K562 treated with DMSO at 1 percent for 12 hours (cell line): Measurements from ENCODE around the gene TMEM43. TPM values are rescaled to one million over a fixed set of nuclear protein-coding genes. Genes with fewer than 3 reads are reported as not detected.

Experiments
- total RNA-seq: library from RNA; unstranded; fragments of 300-600 nt; gene quantifications from 2 replicates; pipeline ENCODE4 v1.2.3, GENCODE V29; 2022; ENCODE audit not compliant: insufficient read depth

TMEM43 gene, protein sequence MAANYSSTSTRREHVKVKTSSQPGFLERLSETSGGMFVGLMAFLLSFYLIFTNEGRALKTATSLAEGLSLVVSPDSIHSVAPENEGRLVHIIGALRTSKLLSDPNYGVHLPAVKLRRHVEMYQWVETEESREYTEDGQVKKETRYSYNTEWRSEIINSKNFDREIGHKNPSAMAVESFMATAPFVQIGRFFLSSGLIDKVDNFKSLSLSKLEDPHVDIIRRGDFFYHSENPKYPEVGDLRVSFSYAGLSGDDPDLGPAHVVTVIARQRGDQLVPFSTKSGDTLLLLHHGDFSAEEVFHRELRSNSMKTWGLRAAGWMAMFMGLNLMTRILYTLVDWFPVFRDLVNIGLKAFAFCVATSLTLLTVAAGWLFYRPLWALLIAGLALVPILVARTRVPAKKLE
- 16.0 and 33.5 TPM in 2 replicates for total RNA-seq

GRCh38 chr3:14124615-14125192 lies at the start of gene TMEM43, which contains the start of gene CHCHD4:
Gene TMEM43, plus strand, starts transcription at chr3:14125052. Its CDS starts 142 bp downstream, at chr3:14125194.
Gene CHCHD4, minus strand, starts transcription at chr3:14124870. Its CDS starts 194 bp downstream, at chr3:14124676.

DNA sequence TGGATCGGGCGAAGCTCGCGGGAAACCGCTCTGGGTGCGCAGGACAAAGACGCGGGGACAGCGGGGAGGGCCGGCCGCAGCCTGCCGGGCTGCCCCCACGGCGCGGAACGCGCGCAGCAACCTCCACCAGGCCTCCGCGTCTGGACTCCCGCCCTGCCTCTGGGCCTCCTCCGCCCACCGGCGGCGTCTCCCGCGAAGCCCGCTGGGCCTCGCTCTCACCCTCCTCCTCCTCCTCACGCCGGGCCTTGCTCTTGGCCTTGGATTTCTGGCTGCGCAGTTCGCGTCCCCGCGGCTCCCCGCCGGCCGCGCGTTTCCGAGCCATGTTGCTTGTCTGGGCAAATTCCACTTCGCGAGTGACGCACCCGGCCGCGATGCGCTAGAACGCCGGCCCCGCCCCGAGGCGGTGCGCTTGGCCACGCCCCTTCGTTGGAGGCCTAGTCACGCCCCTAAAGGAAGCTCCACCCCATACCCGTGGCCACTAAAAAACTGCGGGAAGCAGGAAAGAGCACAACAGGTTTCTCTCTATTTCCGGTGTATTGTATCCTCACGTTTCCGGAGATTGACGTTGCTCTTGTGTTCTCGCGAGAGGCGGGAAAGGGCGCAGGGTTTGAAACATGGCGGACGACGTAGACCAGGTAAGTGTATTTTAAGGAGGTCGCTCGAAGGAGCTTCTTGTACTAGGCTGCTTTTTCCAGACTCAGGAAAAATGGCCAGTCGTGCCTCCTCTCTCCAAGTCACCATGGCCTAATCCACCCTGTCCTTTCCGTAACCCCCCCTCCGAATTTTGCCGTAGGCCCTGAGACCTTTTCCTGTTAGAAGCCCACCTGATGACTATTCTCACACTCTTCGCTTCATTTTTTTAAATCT lies 53.6 kb downstream of the TMEM43 start, which contains the start of the genes LSM3 and XPC:
TSS of gene LSM3 (plus strand) at position 571 of the 867 bp plus-strand sequence. CDS start at position 615, 44 bp downstream.
TSS of gene XPC (minus strand) at position 355 of the 867 bp plus-strand sequence. CDS start at position 322, 33 bp downstream.

Other genes with a start within 250 kb of the TMEM43 start
- gene WNT7A, start 245.0 kb upstream of the TMEM43 start, total RNA-seq = not detected in 2 replicates
- 13.6 and 18.8 TPM in 2 replicates for gene CHCHD4, start 182 bp upstream of the TMEM43 start, total RNA-seq
- gene XPC, start 53.5 kb downstream of the TMEM43 start, total RNA-seq = 27.3 and 53.2 TPM in 2 replicates
- gene LSM3, start 53.8 kb downstream of the TMEM43 start, total RNA-seq = 18.5 and 19.5 TPM in 2 replicates